HG03039 (cell line): ENCODE results near the gene PPP1R9B.

Experiments
- ATAC-seq: cut with Tn5 transposase; IDR thresholded peaks from one replicate; pipeline ENCODE4 v1.9.1; 2021; ENCODE audit warnings: mild to moderate bottlenecking, moderate library complexity; ENCODE audit not compliant: unreplicated experiment

Gene PPP1R9B

DNA sequence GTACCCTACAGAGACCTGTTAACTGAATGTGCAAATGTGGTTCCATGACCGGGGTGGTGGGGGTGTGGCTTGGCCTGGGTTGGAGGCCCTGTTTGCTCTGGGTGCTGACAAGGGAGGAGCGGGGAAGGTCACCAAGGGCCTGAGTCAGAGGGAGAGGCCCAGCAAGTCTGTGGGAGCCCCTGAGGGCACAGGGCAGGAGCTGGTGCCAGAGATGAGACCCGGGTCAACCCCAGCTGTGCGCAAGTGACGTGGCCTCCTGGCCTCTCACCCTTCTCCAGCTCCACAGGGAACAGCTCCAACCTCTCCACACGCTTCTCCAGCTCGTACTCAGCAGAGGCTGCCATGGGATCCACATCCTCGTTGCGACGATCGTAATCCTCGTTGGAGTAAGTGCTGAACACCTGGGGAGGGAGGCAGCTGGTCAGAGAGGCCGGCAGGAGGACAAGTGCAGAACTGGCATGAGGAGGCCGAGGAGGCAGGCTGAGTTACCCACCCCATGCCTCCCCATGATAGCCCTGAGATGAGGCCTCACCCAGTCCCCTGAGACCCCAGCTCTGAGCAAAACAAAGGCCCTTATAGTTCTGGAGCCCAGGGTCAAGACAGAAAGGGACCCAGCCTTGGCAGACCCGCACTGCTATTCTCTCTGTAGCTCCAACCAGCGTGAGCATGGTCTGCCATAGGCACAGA lies 5.5 kb downstream of the PPP1R9B start:
- no peak for ATAC-seq

DNA sequence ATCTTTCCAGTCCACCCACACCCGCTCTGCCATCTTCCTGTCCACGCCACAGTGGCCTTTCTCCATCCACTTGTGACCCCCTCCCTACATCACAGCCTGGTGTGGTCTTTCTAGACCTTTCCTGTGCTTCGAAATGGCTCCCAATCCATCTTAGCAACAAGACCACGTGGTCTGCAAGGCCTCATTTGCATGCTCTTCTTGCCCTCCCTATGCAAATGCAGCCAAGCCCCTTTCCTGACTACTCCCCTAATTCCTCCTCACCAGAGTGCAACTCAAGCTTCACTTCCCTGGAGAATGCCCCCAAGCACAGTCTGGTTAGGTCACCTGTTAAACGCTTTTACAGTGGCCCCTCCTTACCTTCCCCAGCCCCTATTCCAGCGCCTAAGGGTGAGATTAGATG lies 6.1 kb downstream of the PPP1R9B start:
- no peak for ATAC-seq

DNA sequence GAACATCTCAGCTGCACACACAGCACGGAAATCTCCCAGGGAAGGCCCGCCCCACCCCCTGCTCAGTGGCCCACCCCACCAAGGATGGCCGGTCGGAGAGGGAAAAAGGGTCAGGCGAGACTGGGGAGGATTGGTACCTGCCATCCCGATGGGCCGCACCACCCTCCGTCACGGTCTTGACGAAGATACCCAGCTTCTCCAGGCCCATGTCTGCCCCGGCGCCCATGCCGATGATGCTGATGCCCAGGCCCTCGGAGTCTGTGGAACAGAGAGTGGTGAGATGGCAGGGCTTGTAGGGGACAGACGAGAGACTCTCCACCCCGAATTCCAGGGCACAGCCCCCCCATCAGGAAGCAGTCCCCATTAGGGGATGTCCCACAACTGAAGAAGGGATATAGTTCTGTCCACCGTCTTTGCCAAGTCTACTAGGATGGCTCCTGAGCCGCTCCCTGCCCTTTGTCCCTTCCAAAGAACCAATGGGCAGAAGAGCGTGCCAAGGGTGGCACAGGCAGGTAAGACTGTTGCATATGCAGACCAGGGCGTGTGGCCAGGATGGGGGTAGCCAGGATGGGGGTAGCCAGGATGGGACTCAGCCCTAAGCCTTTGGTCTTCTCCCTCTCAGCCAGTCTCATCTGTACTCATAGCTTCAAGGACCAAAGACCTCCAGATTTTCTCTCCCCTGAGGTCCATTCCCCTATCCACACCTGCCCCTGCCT lies 6.9 kb downstream of the PPP1R9B start:
- ATAC-seq, result no peak

DNA sequence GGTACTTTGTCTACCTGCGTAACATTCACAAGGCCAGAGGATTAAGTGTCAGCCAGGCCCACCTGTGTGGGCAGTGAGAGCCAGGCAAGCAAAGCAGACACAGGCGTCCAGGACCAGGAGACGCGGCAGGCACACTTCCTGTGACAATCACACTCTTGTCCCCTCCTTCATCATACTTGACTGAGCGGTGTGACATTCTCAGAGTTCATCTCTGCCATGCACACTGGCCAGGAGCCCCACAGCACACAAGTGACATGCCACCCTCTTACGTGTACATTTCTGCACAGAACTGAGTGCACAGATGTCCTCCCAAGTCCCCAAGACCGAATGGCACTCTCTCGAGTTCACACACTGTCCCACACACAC lies 8.7 kb downstream of the PPP1R9B start:
- ATAC-seq, result no peak

GRCh38 chr17:50141026-50141744 lies 9.3 kb downstream of the PPP1R9B start:
- no peak for ATAC-seq

- no peak for ATAC-seq
Measured at GRCh38 chr17:50139950-50140885, 10.3 kb downstream of the PPP1R9B start.

- no peak for ATAC-seq
Measured at GRCh38 chr17:50139185-50139783, 11.2 kb downstream of the PPP1R9B start.

- no peak for ATAC-seq
Measured at GRCh38 chr17:50137042-50137441, 13.4 kb downstream of the PPP1R9B start.

DNA sequence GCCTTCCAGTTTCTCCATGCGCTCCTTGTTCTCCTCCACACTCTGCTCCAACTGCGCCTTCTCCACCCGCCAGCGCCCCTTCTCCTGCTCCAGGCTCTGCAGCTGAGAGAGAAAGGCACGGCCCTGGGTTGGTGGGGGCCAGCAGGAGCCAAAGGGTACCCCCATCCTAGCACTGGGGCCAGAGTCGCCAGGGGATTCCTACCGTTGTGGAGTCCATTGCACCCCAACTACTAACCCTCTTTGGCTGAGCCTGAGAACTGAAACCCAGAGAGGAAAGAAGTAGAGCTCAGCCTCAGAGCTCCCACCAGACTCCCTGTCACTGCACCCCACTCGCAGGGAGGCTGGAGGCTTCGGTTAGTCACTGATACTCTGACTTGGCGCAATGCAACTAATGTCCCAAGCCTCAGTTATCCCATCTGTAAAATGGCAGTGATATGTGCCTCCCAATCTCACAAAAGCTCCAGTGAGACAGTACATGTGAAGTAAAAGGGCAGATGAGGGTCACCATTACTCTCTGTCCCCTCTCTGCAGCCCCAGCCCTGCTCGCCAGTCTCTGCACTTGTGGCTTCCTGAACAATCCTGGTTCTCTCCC lies 14.3 kb downstream of the PPP1R9B start:
- no peak for ATAC-seq

- ATAC-seq, result no peak
Measured at GRCh38 chr17:50135316-50136095, 15.0 kb downstream of the PPP1R9B start.

GRCh38 chr17:50134206-50135110 lies 16.0 kb downstream of the PPP1R9B start:
- no peak for ATAC-seq

DNA sequence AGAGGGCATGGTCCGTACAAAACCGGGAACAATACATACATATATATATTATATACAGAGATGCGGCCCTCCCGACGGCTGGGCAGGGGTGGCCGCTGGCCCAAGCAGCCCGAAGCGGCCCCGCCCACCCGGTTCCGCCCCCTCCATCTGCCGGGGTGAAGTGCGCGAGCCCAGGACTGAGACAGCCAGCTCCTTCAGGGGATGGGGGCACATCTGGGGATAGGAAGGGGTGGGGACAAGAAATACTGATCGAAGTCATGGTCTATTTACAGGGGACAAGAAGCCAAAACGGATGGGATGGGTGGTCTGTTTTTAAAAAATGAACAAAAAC lies 16.7 kb downstream of the PPP1R9B start:
- no peak for ATAC-seq

DNA sequence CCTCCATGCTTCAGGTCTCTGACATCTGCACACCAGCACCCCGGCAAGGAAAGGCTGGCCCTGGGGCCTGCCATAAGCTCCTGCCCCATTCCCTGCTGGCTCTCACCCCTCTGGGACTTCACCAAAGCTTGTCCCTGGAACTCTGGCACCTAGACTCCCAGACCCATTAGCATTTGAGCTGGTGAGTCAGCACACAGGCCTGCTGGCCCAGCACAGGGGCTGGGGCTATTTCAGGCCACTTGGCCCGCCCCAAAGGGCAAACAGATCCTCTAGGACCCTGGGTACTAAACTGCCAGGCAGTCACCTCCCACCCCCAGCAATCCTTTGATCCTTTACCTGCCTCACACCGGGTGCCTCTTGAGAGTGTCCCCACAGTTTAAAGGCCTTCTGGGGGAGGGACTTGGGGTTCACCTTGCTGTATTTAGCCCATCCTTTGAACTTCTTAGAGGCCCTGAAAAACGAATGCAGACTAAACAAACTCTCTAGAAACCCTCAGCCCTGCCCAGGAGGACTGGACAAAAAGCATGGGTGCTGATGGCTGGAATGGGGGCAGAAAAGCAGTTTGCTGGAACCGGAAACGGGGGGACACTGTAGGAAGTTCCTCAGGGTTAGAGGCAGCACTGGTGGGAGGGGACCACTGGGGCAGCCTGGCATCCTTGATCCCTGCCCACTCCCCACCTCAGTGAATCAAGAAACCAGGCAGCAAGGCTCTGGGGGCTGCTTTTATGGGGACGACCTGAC lies 17.3 kb downstream of the PPP1R9B start:
- no peak for ATAC-seq

- ATAC-seq, result no peak
Measured at GRCh38 chr17:50132104-50132794, 18.2 kb downstream of the PPP1R9B start.

DNA sequence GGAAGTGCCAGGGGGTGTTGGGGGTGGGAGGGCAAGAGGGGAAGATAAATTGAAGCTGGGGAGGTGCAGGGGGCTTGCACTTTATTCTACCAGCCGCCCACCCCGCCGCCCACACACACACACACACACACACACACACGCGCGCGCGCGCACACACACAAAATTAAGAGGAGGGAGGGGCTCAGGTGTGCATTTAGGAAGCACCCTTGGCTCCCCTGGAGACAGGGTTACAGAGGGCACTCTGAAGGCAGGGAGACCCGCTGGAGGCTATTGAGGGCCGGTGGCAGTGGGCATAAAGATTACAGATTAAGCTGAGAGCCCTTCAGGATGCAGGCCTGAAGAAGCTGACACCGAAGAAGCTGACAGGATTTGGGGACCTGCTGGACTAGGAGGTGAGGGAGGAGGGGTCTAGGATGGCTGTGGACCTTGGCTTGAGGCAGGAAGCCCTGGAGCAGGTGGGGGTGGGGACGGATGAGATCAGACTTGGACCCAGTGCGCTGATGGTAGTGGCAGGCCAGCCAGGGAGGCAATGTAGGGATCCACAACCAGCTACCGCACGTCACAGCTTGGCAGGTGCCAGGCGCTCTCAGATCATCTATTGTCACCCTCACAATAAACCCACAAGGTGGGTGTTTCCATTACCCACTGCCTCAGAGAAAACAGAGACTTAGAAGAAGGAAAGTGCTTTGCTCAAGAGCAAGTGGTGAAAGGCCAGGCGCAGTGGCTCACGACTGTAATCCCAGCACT lies 19.7 kb downstream of the PPP1R9B start:
- no peak for ATAC-seq

DNA sequence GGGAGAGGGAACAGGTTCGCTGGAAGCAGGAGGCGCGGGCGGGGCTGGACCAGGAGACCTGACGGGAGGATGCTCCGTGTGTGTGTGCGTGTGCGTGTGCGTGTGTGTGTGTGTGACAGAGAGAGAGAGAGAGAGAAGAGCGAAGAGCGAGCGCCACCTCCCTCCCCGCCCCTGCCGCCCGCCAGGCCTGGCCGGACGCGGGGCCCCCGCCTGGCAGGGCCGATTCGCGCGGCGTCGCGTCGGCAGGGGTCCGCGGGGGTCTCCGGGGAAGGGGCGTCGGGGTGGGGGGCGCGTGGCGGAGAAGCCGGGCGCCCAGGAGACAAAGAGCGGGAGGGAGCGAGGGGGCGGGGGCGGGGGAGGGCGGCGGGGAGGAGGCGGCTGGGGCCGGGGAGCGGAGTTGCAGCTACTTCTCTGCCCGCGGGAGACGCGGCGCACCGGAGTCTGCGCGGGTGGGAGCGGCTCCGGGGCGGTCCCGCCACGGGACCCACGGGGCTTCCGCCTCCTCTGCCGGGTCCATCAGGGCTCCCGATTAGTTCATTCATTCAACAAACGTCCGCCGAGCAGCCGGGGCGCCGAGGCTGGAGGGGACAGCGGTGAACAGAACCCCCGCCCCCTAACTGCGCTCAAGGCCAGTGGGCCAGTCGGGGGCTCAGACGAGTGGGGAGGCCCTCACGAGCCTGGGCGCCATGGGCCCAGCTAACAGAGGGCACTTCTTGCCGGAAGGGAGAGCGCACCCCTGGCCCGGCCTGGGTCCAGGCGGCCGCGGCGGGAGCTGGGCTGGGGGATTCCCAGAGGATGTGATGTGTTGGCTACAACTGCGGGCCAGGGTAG lies 20.5 kb downstream of the PPP1R9B start, which contains the start of gene SAMD14:
SAMD14 (minus strand) TSS at position 433 of the 831 bp plus-strand sequence. CDS start 5,201 bp downstream, outside the sequence.
- no peak for ATAC-seq
